Left lobe of liver (tissue), 2 donors: ENCODE data around the gene RFX3. TPM values are rescaled to one million over a fixed set of nuclear protein-coding genes. Genes with fewer than 3 reads are reported as not detected.

ENCODE experiments used
- ATAC-seq: fragments of 200-7000 bp; cut with Tn5 transposase; one replicate; pipeline ENCODE4 v1.9.1; 2020; ENCODE audit warnings: mild to moderate bottlenecking, moderate library complexity
- DNase-seq: peaks from one replicate; pipeline ENCODE4 v3.0.0-alpha.2; 2020; ENCODE audit warnings: low spot score
- total RNA-seq: library from RNA; stranded (reverse); gene quantifications from one replicate; pipeline ENCODE4 v1.2.1, GENCODE V29; 2021
- donor health status: DM: no; HTN: no; CAD: no; lungs with moderate emphysema.
- donor health status: DM: no; HTN: yes; CAD: no.

Gene RFX3
- 2.6 TPM for total RNA-seq

DNA sequence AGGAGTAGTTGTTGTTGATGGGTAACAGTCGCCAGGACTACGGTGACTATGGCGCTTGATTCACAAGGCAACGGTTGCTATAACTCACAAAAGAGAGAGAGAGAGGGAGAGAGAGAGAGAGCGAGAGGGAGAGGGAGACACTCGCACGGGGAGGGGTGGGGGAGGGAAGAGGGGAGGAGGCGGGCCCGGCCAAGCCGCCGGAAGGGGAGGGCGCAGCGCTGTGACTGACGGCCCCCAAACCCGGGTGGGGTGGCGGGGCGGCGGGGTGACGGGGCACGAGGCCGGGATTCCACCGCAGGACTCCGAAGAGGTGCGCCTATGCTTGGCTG is at the start of gene RFX3:
Gene RFX3 (minus strand): TSS at position 166 of the 329 bp plus-strand sequence. CDS start 130,413 bp downstream, outside the sequence.
- ATAC-seq (peak; percentile 92), DNase-seq (peak; percentile 91)

GRCh38 chr9:3571500-3571899 is 45.7 kb upstream of the RFX3 start:
- ATAC-seq = no peak
- DNase-seq = no peak

DNA sequence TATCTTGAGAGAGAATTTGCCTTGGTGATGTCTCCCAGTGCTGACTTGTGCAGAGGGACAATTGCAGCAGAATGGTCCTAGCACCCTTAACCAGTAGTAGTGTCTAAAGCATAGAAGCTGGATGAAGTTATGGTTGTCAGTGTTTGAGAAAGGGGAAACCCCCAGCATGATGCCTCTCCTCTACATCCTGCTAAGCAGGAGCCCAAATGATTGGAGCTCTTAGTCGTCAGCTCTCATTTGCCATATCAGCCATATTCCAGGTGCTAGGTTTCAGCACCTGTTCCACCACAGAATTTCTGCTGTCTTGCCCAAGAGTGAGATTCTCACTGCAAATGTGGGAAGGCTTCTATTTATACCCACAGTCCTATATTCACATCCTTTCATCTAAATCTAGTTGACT is 43.7 kb upstream of the RFX3 start:
- no peak for ATAC-seq
- no peak for DNase-seq

- DNase-seq (no peak), ATAC-seq (no peak)
Observed at GRCh38 chr9:3567988-3568387, 42.2 kb upstream of the RFX3 start.

- DNase-seq = no peak
- no peak for ATAC-seq
Observed at GRCh38 chr9:3553076-3553765, 27.4 kb upstream of the RFX3 start.

- DNase-seq (no peak), ATAC-seq (no peak)
Observed at GRCh38 chr9:3549225-3549624, 23.4 kb upstream of the RFX3 start.

DNA sequence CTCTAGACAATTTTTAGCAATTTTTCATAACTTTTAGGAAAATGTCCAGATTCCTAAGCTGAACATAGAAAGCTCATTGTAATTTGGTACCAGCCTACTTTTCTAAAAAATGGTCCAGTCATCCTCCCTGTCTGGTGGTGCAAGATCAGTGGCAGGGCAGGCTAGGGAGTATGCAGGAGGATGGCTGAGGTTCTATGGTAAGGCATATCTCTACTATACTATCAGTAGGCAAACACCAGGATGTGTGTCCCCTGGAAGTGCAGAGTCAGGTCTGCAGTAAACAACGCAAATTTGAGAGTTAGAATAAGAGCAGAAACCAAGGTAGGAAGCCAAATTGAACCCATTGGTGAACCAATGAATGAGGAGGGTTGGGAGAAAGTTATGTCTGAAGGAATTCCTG is 22.8 kb upstream of the RFX3 start:
- DNase-seq (no peak), ATAC-seq (no peak)

GRCh38 chr9:3541206-3541605 is 15.4 kb upstream of the RFX3 start:
- no peak for DNase-seq
- ATAC-seq = no peak

DNA sequence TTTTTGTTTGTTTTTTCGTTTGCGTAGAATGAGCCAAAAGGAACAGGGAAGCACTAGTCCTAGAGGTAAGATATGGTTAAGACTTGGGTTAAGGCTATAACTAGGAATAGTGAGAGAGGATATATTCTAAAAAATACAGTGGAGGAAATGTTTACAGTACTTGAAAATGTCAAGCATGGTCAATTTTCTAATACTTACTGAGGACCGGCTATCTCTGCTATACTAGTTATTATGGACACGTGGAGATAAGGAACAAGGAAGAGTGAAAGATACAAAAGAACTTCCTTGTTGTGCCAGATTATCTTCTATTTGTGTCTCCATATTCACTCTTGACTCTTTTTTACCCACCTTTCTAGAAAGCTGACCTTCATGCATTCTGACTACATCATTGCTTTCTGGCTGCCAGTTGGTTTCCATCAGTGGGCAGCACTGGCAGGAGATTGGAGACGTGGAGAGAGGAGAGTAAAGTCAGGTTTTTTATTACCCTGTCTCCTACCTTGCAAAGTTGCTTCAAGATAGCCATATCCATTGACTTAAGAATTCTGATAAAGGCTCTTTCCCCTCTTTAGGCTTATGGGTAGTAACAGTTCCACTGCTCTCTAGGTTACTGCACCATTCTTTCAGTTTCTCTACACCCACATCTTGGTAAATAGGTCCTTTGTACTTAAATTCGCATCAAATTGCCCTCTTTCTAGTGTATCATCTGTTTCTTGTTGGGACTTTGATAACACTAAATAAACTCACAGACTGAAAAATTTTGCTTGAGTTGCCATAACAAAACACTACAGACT is 9.0 kb upstream of the RFX3 start:
- DNase-seq = no peak
- no peak for ATAC-seq

GRCh38 chr9:3532158-3532557 is 6.4 kb upstream of the RFX3 start:
- DNase-seq (no peak), ATAC-seq (no peak)

GRCh38 chr9:3528451-3528850 is 2.6 kb upstream of the RFX3 start:
- no peak for ATAC-seq
- DNase-seq = no peak

GRCh38 chr9:3526997-3527940 is 1.5 kb upstream of the RFX3 start:
- ATAC-seq = peak; percentile 5
- DNase-seq = peak; percentile 46

DNA sequence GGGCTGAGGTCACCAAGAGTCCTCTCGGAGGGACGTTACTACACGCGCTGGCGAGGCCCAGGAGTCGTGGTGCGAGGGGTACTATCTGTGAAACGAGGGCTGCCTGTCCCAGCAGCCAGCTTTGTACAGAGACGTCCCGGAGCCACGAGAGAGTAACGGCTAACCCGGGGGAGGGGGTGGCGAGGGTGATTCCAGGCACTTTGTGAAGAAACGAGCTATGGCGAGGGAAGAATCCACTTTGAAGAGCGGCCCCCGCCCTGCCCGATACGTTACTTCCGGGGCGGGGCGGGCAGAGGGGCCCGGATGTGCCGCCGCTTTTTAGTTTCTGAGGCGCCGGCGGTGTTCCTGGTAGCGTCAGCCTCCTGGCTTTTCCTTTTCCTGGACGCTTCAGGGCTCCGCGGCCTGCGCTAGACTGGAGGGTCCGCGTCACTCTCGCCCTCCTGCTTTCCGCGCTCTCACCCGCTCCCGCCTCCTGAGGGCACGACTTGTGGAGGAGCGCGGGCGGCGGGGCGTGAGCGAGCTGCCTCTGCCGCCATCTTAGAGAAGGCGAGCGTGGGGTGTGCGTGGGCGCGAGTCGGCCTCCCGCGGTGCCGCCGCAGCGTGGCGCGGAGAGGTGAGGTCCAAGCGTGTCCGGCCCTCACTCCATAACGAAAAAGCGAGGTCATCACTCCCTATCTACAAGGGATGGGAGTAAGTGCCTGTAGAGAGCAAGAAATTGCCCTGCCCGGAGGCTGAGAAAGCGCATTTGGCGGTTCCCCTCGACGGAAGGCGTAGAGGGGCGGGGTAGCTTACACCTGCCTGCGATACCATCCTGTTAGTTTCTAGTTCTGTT is 580 bp upstream of the RFX3 start:
- ATAC-seq (peak; percentile 89), DNase-seq (peak; percentile 90)

DNA sequence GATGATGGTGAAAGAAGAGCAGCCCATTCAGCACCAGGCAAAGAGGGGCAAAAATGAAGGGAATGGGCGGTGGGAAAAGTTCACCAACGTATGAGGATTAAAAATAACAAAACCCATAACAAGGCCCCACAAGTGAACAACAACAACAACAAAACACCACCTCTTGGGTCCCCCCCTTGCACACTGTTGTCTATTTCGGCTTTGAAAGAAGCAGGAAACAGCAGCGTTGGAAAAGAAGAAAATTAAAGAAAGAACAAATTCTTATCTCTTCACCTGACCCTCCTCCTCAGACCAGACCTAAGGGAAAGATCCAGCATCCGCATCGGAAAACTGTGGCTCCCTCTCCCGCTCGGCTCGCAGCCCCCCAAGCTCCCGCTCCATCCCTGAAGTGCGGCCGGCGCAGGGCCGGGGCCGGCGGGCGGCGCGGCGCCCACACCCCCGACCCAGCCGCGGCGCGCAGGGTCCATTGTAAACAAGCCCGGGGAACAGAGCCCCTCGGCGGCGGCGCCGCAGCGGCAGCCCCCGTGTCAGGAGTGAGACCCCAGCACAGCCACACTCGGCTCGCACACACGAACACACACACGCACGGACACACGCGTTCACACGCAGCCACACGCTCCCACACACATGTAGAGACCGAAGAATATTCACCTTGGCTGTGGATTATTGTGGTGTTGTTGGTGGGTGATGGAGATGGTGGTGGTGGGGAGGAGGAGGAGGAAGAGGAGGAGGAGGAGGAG is 535 bp downstream of the RFX3 start:
- ATAC-seq (peak; percentile 4), DNase-seq (no peak)

DNA sequence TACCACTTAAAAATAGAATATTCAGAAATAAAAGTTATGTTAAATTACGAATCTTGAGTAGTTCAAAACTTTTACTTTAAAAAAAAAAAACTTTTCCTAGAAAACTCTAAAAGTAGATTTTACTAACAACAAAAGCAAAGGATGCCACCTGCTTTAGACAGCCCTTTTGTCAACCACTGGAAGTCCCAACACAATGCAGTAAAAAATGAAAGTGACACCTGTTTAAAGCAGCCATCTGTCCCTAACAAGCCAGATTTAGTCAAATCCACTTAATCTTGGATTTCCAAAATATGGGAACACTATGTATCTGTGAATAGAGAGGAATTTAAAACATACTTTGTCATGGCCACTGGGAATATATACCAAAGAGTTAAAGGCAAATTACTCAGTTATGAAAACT is 3.8 kb downstream of the RFX3 start:
- ATAC-seq (no peak), DNase-seq (no peak)

- DNase-seq (no peak), ATAC-seq (no peak)
Observed at GRCh38 chr9:3520564-3520963, 5.2 kb downstream of the RFX3 start.

DNA sequence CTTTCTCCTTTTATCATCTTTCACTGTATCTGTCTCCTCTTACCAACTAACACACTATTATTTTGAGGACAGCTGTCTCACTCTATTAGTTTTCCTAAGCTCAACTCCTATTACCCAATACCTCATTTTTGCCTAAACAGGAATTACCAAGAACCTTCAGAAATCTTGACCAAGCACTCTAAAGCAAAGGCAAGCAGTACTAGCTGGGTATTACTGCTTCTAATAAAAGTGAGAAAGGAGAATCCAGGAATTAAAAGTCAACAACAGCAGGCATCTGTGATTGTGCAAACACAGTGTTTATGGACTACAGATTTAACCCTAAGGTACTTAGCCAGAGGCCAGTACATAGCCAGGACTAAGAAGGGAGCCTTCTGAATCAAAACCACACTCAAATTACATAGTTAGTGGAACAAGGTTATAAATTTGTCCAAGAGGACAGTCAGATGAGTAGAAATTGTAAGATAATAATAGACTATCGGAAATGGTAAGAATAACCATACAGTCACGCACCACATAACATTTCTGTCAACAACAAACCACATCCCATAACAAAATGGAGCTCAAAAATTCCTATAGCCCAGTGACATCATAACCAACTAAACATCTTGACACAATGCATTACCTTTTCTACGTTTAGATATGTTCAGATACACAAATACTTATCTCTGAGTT is 8.3 kb downstream of the RFX3 start:
- DNase-seq = no peak
- ATAC-seq = no peak

DNA sequence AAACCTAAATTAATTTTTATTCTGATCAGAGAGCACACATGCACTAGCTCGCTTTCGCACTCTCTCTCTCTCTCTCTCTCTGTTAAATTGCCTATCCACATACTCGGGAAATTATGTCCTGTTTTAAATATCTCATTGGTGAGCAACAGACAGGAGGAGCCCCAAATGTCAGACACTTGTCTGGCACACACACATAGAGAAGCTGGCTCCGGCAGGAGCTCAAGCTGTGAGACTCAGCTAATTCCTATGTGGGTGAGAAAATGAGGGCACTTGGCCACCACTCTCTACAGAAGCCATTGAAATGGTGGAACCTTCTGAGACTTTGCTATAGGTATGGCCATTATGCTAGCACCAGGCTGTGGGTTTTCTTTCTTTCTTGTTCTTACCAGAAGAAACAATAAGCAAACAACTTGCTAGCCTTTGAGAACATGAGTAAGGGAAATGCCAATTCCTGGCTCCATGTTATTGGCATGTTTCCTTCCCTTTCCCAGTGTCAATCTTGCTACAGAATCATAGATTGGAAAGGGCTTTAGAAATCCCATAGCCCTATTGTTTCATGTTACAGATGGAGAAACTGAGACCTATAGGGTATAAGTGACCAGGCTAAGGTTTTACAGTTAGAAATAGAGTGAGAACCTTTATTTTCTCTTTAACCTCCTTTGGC is 9.0 kb downstream of the RFX3 start:
- ATAC-seq (no peak), DNase-seq (no peak)

DNA sequence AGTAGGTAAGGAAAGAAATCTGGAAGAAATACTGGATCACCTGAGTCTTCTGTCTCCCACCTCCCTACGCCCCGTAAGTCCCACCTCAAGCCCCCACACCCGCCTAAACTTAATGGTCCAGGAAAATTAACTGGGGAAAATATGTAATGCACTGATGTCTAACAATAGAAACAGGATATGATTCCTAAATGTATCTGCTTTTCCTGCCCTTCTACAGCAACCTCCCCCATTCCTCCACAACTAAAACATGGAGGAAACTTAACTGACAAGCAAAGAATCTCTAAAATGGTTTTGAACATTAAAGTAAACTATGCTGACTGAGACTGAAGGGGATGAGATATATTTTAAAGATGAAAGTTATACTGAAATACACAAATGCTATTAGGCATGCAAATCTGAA is 10.4 kb downstream of the RFX3 start:
- ATAC-seq (no peak), DNase-seq (no peak)
